Measurements from ENCODE around the gene TEDDM1.

TEDDM1 gene

DNA sequence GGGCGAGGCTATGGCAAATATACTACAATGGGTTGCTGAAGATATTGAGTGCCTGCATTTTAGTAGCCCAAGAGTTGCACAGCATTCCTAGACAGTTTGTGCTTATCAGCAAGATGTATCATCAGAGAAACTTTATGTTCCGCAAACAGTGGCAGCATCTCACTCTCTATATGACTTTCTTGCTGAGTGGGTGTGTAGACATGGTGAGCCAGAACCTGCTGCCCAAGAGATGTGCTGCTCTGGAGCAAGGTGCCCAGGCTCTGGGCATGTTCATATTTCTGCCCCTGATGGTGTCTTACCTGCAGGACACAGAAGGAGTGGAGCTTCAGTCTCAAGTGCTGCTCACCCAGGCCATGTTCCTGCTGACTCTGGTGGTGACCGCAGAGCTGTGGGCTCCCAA, 41.3 kb upstream of the TEDDM1 start:
- H3K4me3 ChIP-seq (replicated peaks; ENCODE audit: low read depth, low read length) = no peak overlapping the region
- TF ChIP-seq, protein P1, sequence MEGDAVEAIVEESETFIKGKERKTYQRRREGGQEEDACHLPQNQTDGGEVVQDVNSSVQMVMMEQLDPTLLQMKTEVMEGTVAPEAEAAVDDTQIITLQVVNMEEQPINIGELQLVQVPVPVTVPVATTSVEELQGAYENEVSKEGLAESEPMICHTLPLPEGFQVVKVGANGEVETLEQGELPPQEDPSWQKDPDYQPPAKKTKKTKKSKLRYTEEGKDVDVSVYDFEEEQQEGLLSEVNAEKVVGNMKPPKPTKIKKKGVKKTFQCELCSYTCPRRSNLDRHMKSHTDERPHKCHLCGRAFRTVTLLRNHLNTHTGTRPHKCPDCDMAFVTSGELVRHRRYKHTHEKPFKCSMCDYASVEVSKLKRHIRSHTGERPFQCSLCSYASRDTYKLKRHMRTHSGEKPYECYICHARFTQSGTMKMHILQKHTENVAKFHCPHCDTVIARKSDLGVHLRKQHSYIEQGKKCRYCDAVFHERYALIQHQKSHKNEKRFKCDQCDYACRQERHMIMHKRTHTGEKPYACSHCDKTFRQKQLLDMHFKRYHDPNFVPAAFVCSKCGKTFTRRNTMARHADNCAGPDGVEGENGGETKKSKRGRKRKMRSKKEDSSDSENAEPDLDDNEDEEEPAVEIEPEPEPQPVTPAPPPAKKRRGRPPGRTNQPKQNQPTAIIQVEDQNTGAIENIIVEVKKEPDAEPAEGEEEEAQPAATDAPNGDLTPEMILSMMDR (IDR thresholded peaks at IDR 0.05; ENCODE audit: low read length, missing control alignments) = no peak
- DNase-seq (ENCODE audit: low read depth) = no peak

DNA sequence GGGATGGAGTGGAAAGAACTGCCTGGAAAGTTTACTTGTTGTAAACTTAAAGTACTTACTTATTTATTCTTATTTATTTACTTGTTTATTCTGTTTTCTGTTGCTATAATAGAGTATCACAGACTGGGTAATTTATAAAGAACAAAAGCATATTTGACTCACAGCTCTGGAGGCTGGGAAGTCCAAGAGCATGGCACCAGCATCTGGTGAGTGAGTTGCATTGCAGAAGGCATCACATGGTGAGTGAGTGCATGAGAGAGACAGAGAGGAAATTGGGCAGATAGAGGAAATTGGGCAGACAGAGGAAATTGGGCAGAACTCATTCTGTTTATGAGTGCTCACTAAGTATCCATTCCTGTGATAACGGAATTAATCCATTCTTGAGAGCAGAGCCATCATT, 37.9 kb upstream of the TEDDM1 start:
- TF ChIP-seq, protein P1 (IDR thresholded peaks at IDR 0.05; ENCODE audit: low read length, missing control alignments) = no peak
- no peak overlapping the region for H3K4me3 ChIP-seq (replicated peaks; ENCODE audit: low read depth, low read length)
- DNase-seq (ENCODE audit: low read depth) = no peak

DNA sequence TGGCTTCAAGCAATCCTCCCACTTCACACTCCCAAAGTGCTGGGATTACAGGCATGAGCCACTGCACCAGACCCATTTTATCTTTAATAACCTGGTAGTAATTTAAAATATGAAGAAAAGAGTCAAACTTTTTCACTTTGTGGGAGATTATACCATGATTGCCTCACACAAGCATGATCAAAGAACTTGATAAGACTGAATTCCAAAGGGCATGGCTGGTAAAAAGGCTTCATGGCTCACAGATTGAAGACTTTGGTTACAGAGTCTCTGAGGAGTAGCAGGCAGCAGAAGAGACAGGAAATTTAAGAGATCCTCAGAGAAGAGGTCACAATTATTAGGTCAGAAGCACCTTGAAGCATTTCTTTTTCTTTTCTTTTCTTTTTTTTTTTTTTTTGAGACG, 33.1 kb upstream of the TEDDM1 start:
- TF ChIP-seq, protein P1 (IDR thresholded peaks at IDR 0.05; ENCODE audit: low read length, missing control alignments) = no peak
- no peak overlapping the region for H3K4me3 ChIP-seq (replicated peaks; ENCODE audit: low read depth, low read length)
- no peak for DNase-seq (ENCODE audit: low read depth)

- TF ChIP-seq, protein P1 (IDR thresholded peaks at IDR 0.05; ENCODE audit: low read length, missing control alignments) = no peak
- no peak overlapping the region for H3K4me3 ChIP-seq (replicated peaks; ENCODE audit: low read depth, low read length)
- DNase-seq (ENCODE audit: low read depth) = no peak
Measured at GRCh38 chr1:182431278-182431677, 30.8 kb upstream of the TEDDM1 start.

DNA sequence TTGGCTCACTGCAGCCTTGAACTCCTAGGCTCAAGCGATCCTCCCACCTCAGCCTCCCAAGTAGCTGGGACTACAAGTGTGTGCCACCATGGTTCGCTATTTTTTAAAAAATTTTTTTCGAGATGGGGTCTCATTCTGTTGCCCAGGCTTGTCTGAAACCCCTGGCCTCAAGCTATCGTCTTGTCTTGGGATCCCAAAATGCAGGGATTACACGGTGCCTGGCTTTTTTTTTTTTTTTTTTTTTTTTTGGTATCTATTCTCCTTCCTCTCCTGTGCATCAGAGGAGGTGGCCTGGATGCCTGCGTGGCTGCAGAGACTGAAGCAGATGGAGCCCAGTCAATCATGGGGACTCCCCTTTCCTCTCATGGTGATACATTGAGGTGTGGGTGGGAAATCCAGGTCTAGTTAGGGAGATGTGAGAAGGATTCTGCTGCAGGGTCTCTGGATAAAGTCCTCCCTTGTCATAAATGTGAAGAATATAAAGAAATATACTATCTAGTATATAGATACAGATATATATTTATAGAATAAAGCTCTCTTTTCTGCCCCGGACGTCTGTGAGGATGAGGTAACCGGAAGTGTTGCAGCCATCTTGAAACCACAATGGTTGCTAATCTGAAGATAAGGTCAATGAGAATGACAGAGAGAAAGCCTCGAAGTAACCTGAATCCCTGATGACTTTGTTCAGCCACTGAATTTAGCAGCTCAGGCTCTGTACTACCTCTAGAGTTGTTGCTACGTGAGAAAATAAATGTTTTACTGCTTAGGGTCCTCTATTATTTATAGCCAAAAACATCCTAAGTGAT, 30.0 kb upstream of the TEDDM1 start:
- no peak overlapping the region for H3K4me3 ChIP-seq (replicated peaks; ENCODE audit: low read depth, low read length)
- peak; percentile 25 for DNase-seq (ENCODE audit: low read depth)
- TF ChIP-seq, protein P1 (IDR thresholded peaks at IDR 0.05; ENCODE audit: low read length, missing control alignments) = no peak

GRCh38 chr1:182428043-182428442, 27.6 kb upstream of the TEDDM1 start:
- no peak for DNase-seq (ENCODE audit: low read depth)
- no peak overlapping the region for H3K4me3 ChIP-seq (replicated peaks; ENCODE audit: low read depth, low read length)
- TF ChIP-seq, protein P1 (IDR thresholded peaks at IDR 0.05; ENCODE audit: low read length, missing control alignments) = no peak

Measured in fibroblast of pulmonary artery (primary cell).